ENCODE data around the gene RAB3IL1.

RAB3IL1 gene

DNA sequence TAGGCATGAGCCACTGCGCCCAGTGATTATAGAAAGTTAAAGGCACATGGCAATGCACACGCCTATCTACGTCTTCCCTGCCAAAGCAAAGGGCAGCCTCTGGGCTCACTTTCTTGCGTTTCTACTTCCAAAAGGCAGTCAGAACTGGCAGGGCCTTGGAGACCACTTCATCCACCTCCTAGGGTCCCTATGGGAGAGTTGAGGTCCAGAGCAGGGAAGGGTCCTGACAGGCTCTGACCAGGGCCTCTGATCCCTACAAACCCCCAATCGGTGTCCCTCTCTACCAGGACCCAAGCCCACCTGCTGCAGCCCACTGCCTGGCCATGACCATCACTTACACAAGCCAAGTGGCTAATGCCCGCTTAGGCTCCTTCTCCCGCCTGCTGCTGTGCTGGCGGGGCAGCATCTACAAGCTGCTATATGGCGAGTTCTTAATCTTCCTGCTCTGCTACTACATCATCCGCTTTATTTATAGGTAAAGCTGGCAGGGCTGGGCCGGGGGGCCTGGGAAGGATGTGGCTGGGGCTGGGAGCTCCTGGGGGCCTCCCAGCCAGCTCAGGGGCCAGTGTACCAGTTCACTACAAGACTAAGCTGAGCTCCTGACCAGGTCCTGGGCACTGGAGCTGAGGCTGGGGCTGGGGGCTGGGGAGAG is 34.2 kb upstream of the RAB3IL1 start:
- no peak for DNase-seq

DNA sequence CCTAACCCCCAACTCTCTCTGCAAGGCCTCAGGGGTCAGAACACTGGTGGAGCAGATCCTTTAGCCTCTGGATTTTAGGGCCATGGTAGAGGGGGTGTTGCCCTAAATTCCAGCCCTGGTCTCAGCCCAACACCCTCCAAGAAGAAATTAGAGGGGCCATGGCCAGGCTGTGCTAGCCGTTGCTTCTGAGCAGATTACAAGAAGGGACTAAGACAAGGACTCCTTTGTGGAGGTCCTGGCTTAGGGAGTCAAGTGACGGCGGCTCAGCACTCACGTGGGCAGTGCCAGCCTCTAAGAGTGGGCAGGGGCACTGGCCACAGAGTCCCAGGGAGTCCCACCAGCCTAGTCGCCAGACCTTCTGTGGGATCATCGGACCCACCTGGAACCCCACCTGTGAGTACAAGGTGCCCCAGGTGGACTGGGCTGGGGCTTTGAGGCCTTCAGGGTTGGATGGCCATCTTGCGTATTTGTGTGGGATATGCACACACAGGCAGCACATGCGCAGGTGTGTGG is 32.7 kb upstream of the RAB3IL1 start, which contains the start of gene BEST1:
BEST1 (plus strand) TSS at position 317 of the 513 bp plus-strand sequence. CDS start 1,456 bp downstream, outside the sequence.
- no peak for DNase-seq

DNA sequence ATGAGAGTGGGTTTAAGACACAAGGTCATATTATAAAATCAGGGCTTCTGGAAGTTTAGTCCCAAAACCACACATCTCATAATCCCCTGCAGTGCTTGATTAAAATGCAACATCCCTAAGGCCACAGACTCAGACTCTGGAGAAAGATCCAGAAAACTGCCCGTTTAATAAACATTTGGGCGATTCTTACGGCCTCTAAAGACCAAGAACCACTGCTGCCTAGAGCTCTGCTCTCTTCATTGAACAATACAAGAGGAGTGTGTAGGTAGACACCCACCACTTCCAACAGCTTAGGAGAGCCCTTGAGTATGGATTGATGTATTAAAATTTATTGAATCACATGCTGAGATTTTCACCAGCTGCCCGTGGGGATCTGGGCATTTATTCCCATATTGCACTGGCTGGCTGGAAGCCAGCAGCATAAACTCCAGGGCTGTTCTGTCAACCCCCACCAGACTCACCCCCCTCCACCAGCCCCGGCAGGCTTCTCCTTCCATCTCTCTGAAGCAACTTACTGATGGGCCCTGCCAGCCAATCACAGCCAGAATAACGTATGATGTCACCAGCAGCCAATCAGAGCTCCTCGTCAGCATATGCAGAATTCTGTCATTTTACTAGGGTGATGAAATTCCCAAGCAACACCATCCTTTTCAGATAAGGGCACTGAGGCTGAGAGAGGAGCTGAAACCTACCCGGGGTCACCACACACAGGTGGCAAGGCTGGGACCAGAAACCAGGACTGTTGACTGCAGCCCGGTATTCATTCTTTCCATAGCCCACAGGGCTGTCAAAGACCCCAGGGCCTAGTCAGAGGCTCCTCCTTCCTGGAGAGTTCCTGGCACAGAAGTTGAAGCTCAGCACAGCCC is 32.0 kb upstream of the RAB3IL1 start:
- peak; percentile 96 for DNase-seq

DNA sequence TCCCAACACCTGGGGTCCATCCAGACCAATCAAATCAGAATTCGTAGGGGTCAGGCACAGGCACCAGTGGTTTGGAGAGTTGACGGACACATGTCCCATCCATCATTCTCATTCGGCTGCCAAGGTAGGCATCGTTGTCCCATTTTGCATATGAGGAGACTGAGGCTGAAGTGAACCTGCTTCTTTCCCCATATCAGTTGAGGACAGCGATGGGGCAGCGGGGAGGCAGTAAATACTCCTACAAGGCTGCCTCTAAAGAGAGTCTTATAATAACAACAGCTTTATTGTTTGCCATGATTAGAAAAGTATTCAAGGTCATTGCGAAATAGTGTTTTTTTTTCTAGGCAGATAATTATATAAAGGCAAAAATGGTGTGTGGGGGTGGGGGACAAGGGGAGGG is 31.1 kb upstream of the RAB3IL1 start:
- DNase-seq: no peak

DNA sequence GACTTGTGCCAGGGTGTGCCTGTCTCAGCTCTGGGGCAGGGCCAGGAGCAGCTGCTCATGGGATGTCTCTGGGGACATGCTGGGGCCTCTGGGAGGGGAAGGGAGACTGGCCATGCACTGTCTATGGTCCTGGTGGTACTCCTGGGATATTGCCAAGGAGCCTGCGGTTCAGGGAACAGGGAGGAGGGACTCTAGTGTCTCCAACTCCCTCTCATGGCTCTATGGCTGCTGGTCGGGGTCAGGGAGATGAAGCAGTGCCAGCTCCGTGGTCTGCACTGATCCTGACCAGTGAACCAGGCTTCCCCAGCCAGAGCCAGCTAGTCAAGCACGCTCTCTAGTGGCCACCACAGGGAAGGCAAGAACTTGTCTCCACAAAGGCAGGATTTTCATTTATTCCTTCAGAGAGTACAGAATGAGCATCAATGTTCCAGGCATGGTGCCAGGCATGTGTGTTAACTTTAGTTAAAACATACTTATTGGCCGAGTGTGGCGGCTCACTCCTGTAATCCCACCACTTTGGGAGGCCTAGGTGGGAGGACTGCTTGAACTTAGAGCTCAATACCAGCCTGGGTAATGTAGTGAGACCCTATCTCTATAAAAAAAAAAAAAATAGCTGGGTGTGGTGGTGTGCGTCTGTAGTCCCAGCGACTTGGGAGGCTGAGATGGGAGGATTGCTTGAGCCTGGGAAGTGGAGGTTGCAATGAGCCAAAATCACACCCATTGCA is 30.3 kb upstream of the RAB3IL1 start:
- DNase-seq: peak; percentile 83

DNA sequence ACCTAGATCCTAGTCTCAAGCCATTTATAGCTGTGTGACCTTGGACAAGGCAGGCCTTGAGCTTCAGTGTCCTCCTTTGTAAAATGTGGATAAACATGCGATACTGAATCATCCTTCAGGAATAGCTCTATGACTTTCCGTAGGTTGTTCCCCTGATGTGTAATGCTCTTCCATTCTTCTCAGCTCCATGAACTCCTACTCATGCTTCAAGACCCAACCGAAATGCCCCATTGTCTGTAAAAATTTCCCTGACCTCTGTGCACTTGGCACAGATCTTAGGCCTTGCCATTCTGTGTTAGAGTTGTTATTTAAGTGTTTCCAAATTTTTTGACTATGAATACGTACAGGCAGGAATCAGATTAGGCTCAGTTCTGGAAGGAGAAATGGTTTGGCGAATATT is 29.5 kb upstream of the RAB3IL1 start:
- DNase-seq: no peak

DNA sequence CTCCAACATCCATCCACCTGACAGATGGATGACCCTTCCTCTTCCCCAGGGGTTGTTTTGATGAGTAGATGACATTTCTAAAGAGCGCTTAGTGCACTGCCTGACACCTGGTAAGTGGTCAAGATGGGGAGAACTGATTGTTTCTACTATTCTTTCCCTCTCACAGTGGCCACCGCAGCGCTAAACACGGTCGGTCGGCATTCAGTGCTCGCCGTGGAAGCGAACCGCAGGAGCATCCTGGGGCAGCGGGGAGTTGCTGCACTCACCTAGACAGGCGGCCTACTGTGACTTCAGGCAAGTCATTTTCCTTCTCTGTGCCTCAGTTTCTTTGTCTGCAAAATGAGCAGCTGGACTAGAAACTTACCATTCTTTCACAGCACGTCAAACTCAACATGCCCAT is 27.8 kb upstream of the RAB3IL1 start:
- no peak for DNase-seq

DNA sequence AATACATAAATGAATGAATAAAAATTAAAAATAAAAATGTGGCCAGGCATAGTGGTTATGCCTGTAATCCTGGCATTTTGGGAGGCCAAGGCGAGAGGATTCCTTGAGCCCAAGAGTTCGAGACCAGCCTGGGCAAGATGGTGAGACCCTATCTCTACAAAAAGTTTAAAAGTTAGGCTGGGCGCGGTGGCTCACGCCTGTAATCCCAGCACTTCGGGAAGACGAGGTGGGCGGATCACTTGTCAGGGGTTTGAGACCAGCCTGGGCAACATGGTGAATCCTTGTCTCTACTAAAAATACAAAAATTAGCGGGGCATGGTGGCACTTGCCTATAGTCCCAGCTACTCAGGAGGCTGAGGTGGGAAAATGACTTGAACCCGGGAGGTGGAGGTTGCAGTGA is 23.1 kb upstream of the RAB3IL1 start:
- DNase-seq: no peak

DNA sequence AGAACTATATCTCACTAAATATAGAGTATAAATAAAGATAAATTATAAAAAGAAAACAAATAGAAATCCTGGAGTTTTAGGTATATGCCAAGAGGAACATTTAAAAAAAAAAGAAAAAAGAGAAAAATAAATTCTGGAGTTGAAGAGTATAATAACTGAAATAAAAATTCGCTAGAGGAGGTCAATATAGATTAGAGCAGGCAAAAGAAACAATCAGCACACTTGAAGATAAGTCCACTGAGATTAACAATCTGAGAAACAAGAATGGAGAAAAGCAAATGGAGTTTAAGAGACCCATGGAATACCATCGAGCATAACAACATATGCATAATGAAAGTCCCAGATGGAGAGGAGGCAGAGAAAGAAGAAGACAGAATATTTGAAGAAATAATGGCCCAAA is 18.5 kb upstream of the RAB3IL1 start:
- no peak for DNase-seq

DNA sequence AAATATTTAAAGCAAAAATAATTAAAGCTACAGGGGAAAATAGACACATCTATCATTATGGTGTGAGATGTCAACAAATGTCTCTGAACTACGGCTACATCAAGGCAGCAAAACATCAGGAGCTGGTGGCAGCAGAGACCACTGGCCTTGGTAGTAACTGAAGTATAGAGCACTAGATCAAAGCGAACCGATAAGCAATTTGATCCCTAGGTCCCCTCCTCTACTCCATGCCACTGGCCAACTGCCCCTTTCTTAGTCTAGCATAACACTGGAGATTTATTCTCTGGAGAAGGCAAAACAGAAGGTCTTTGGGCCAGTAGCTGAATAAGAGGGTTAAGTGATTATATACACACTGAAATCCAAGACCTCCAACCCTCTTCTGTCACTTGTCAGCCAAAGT is 13.6 kb upstream of the RAB3IL1 start:
- no peak for DNase-seq

DNA sequence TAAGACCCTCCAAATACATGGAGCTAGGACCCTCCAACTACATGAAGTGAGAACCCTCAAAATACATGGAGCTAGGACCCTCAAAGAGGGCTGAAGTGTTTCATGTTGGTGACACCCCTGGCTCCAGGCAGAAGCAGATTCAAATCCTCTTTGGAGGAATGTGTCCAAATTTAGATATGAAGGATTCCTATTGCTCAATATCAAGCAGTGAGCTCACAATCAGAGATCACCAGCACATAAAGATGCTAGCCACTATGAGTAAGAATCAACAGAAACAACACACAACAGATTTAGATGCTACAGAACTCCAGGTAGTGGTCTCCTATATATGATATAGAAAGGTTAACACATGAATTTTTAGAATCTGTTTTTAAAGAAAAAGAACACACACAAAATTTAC is 11.2 kb upstream of the RAB3IL1 start:
- DNase-seq: no peak

DNA sequence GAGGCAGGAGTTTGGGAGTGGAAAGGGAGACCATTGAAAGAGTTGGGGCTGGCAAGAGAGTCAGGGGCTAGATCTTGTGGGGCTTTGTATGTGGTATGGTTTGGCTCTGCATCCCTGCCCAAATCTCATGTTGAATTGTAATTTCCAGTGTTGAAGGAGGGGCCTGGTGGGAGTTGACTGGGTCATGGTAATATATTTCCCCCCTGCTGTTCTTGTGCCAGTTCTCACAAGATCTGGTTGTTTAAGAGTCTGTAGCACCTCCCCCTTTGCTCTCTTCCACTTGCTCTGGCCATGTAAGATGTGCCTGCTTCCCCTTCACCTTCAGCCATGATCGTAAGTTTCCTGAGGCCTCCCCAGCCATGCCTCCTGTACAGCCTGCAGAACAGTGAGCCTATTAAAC is 10.1 kb upstream of the RAB3IL1 start:
- no peak for DNase-seq

DNA sequence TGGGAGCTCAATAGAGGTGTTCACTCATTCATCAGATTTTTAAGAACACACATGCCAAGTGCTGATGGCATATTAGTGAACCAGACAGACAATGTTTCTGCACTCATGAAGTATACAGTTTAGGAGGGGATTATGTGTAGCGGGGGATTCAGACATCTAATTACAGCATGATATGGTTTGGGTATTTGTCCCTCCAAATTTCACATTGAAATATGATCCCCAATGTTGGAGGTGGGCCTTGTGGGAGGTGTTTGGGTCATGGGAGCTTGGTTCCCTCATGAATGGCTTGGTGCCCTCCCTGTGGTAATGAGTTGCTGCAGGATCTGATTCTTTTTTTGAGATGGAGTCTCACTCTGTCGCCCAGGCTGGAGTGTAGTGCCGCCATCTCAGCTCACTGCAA is 8.9 kb upstream of the RAB3IL1 start:
- DNase-seq: no peak

DNA sequence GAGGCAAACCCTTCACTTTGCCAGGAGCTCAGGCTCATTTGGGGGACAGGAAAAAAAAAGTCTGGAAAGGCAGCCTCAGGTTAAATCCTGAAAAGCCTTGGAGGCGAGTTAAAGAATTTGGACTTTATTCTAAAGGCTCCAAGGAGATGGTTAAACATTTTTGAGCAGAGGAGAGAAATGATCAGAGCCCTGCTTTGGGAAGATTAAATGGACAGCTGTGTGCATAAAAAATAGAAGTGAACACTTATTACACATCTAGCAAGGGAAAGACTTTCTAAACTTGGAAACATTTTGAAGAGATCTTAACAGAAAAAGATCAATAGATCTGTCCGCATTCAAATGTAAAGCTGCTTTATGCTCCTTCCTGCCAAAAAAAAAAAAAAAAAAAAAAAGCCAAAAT is 8.4 kb upstream of the RAB3IL1 start:
- no peak for DNase-seq

DNA sequence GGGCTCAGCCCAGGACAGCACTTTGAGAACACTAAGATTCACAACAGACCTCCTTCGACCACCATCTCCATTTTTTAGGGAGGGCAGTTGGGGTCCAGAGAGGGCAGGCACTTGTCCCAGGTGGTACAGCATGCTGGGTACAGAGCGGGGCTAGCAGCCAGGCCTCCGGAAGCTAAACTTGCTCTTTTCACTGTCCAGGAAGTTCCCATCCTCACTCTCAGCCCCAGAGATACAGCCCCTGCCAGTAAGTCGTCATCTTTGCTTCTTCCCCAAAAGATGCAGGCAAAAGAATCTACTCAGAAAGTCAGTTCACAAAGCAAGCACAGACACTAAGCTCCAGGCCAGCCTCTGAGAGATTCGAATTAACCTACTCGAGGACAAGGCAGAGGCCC is 6.7 kb upstream of the RAB3IL1 start:
- no peak for DNase-seq

DNA sequence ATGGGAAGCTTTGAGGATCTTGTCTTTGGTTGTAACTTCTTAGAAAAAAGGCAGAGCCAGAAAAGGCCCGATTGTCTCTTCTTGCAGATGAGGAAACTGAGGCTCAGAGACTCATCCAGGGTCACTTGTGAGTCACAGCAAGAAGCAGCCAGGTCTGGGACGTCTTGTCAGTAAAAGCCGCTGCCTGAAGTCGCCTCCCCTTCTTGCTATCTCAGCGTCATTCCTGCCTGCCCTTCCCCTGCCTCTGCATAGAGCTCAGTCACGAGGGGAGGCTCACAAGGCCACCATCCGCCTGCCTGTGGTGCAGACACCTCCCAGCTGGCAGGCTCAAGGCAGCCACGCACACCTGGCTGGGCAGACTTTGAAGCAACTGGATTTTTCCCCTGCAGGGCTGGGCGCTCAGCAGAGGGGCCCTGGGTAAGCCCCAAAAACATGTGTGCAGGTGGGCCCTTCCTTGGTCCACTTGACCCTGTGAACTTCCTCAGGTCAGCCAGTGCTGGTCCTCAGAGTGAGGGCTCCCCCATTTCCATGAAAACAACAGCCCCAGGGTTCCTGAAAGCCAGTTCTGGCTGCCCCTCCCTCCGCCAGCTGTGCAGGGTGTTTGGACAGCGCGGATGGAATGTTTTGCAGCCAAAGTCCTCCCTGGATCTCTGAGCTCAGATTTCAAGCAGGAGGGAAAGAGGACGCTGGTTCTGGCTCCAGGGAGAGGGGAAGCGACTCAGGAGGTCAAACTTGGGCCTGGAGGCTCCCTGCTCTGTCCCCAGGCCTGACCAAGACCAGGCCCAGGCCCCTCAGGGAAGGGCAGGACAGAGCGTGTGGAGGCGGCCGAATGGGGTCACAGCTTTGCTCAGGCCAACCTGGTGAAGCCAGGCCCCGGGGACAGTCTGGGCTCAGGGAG is 6.0 kb upstream of the RAB3IL1 start:
- DNase-seq: no peak

DNA sequence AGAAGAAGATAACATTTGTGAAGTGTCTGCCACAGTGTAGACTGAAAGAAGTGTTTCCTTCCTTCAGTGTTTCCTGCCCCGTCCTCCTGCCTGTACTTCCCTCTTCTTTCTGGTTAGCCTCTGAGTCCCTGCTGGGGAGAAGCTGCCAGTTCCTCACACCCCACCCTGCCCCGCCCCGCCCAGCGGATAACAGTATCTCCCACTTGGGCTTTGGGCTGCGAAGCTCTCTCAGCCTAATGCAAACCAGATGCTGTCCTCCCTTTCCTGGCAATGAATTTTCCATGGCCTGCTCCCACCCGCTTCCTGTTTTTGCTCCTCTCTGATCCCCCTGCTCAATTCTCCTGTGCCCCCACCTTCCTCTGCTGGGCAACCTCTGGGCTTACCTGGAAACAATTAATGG is 5.2 kb upstream of the RAB3IL1 start:
- no peak for DNase-seq

DNA sequence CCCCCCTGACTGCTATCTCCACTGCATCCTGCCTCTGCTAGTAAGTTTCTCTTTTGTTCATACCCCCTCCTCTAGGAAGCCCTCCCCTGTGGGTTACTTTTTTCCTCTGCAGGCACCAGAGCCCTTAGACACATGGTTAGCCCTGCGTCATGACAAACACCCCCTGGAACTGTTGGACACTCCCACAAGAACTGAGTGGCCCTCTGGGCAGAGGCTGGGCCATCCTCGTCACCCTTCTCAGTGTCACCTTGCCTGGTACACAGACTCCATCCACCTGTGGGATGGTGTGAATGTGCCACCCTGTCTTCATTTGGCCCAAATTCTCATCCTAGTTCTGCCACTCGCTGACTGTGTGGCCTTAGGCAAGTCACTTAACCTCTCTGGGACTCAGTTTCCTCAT is 4.1 kb upstream of the RAB3IL1 start:
- DNase-seq: no peak

DNA sequence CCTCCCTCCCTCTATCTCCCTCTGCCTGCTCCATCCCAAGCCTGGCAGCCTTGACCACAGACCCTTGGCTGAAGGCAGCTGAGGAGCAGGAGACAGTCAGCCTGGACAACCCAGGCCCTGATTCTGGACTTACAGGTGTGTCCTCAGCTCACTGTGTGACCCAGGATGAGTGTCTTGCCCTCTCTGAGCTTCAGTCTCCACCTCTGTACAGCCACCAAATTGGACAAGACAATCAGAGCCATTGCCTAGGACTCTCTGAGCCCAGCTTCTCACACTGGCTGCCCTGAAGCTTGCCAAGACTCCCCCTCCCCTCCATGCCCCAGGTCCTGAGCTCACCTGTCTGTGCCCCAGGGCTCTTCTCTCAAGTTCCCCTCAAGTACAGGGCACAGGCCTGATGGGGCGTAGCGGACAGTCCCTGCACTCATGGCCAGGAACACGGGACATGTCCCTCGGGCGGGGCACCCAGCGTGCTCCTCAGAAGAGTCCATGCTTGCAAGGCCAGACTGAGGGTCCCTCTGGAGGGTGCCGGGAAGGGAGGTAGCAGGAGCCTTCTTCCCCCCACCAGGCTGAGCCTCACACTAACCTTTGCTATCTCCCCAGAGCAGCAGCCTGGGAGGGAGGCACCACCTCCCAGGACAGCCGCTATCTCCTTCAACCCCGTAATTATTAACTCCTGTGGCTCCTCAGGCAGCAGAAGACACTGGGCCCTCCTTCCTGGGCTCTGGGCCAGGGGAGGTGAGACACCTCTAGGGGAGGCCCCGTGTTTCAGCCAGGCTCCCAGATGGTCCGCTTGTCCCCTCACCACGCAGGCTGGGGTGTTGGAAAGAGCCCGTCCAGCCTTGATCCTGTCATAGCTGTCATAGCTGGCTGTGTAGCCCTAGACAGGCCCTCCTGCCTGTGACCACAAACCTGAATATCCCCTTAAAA is 2.6 kb upstream of the RAB3IL1 start:
- no peak for DNase-seq

DNA sequence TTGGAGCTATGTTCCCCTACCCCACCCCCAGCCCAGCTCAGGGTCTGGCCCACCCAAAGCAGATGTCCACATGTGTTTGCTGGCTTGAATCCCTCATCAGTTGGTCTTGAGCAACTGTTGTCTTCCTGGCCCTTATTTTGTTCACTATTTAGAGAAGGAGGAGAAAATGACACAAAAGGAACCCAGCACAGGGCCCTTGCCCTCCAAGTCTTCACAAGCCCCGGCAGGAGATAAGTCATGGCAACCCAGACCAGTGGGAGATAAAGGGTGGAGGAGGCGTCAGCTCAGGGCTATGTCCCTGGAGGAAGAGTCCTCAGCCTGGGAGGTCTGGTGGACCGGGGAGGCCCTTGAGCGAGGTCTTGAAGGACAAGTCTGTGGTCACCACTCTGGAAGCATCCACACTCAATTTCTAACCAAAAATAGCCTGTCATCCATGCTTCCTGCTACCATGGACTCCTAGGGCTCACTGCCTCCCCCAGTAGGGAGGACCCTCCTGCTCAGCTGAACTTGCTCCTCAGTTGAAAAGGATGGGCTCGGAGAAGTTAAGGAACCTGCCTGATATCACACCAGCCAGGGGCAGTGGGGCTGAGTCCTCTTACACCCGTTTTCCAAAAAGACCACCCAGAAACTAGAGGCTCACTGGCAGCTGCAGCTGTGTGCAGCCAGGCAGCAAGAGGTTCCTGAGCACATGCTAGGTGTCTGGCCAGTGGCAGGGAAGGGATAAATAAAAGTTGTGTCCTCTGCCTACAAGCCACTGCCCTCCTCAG is 1.8 kb upstream of the RAB3IL1 start:
- no peak for DNase-seq

All from NCI-H2227 treated with DMSO at 0.1 percent for 48 hours (cell line).